C4-2B (cell line): ENCODE measurements around the gene MED25.

Experiments used
- ZFX ChIP-seq: fragments of 450-650 bp; IDR thresholded peaks from 2 replicates; pipeline ENCODE4 v1.6.1; 2017
- TF ChIP-seq, protein P1 (sequence below): fragments of 450-650 bp; conservative IDR thresholded peaks from 2 replicates; pipeline ENCODE4 v1.5.1; 2017; ENCODE audit warnings: mild to moderate bottlenecking

DNA sequence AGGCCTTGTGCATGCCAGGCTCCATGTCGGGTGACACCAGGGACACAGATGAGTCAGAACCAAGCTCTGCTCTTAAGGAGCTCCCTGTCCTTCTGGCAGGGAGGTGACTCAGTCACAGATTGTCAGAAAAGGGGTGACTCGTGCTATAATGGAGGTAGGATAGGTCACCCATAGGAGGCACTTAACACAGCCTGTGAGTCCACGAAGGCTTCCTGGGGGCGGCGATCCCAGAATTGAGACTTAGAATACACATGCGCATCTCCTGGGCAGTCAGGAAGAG lies 24.6 kb upstream of the MED25 start:
- TF ChIP-seq, protein P1, sequence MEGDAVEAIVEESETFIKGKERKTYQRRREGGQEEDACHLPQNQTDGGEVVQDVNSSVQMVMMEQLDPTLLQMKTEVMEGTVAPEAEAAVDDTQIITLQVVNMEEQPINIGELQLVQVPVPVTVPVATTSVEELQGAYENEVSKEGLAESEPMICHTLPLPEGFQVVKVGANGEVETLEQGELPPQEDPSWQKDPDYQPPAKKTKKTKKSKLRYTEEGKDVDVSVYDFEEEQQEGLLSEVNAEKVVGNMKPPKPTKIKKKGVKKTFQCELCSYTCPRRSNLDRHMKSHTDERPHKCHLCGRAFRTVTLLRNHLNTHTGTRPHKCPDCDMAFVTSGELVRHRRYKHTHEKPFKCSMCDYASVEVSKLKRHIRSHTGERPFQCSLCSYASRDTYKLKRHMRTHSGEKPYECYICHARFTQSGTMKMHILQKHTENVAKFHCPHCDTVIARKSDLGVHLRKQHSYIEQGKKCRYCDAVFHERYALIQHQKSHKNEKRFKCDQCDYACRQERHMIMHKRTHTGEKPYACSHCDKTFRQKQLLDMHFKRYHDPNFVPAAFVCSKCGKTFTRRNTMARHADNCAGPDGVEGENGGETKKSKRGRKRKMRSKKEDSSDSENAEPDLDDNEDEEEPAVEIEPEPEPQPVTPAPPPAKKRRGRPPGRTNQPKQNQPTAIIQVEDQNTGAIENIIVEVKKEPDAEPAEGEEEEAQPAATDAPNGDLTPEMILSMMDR, result no peak
- no peak for TF ChIP-seq ZFX
